ENCODE results near the gene PERP.

DNA sequence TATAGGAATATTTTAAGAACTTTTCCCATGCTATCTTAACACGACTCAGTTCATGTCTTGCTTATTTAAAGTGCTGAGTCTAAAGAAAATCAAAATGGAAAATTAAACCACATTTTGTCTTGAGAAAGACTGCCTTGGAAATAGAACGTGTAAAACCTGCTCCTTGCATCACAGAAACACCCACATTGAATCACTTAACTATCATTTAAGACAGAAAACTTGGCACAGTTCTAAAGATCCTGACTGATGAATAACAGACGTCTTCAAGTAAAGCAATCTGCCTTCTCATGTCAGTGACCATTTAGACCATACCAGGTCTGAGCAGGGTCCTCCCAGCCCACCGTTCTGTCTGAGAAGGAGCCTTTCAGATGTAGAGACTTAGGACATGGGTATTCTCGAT, 7.4 kb downstream of the PERP start:
- TF ChIP-seq, protein P1, sequence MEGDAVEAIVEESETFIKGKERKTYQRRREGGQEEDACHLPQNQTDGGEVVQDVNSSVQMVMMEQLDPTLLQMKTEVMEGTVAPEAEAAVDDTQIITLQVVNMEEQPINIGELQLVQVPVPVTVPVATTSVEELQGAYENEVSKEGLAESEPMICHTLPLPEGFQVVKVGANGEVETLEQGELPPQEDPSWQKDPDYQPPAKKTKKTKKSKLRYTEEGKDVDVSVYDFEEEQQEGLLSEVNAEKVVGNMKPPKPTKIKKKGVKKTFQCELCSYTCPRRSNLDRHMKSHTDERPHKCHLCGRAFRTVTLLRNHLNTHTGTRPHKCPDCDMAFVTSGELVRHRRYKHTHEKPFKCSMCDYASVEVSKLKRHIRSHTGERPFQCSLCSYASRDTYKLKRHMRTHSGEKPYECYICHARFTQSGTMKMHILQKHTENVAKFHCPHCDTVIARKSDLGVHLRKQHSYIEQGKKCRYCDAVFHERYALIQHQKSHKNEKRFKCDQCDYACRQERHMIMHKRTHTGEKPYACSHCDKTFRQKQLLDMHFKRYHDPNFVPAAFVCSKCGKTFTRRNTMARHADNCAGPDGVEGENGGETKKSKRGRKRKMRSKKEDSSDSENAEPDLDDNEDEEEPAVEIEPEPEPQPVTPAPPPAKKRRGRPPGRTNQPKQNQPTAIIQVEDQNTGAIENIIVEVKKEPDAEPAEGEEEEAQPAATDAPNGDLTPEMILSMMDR (IDR thresholded peaks at IDR 0.05; ENCODE audit: low read depth, low read length, missing input control), result no peak
- TF ChIP-seq GABPA (IDR thresholded peaks at IDR 0.05 in 1 of 2, conservative IDR thresholded peaks at IDR 0.05 in 1 of 2) (no peak), YY1 (IDR thresholded peaks at IDR 0.05) (no peak), RAD21 (IDR thresholded peaks at IDR 0.05) (no peak)
- TF ChIP-seq, protein P2, sequence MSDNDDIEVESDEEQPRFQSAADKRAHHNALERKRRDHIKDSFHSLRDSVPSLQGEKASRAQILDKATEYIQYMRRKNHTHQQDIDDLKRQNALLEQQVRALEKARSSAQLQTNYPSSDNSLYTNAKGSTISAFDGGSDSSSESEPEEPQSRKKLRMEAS (IDR thresholded peaks at IDR 0.05), result no peak
- TF ChIP-seq, protein P3, sequence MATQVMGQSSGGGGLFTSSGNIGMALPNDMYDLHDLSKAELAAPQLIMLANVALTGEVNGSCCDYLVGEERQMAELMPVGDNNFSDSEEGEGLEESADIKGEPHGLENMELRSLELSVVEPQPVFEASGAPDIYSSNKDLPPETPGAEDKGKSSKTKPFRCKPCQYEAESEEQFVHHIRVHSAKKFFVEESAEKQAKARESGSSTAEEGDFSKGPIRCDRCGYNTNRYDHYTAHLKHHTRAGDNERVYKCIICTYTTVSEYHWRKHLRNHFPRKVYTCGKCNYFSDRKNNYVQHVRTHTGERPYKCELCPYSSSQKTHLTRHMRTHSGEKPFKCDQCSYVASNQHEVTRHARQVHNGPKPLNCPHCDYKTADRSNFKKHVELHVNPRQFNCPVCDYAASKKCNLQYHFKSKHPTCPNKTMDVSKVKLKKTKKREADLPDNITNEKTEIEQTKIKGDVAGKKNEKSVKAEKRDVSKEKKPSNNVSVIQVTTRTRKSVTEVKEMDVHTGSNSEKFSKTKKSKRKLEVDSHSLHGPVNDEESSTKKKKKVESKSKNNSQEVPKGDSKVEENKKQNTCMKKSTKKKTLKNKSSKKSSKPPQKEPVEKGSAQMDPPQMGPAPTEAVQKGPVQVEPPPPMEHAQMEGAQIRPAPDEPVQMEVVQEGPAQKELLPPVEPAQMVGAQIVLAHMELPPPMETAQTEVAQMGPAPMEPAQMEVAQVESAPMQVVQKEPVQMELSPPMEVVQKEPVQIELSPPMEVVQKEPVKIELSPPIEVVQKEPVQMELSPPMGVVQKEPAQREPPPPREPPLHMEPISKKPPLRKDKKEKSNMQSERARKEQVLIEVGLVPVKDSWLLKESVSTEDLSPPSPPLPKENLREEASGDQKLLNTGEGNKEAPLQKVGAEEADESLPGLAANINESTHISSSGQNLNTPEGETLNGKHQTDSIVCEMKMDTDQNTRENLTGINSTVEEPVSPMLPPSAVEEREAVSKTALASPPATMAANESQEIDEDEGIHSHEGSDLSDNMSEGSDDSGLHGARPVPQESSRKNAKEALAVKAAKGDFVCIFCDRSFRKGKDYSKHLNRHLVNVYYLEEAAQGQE (IDR thresholded peaks at IDR 0.05), result no peak
